Neural cell (in vitro differentiated cells): ENCODE results near the gene FOXJ3. TPM values are rescaled to one million over a fixed set of nuclear protein-coding genes. Genes with fewer than 3 reads are reported as not detected.

Experiments used
- H2AFZ ChIP-seq: fragments of 200-600, 300-800 bp; sonication (generic), shearing (Covaris generic); 2 replicates; pipeline ENCODE4 v1.6.0; 2014; ENCODE audit warnings: low read depth, mild to moderate bottlenecking, antibody characterized with exemption, low read length, moderate library complexity
- H3F3A ChIP-seq: fragments of 200-600 bp; shearing (Covaris generic); 2 replicates; pipeline ENCODE4 v1.6.1; 2016; ENCODE audit warnings: mild to moderate bottlenecking, moderate library complexity, mixed read lengths, antibody characterized with exemption, low read length; ENCODE audit not compliant: insufficient read depth, poor library complexity, severe bottlenecking
- H3K27ac ChIP-seq: fragments of 200-600, 300-800 bp; sonication (generic), shearing (Covaris generic); 2 replicates; pipeline ENCODE4 v1.5.1; 2014; ENCODE audit warnings: mild to moderate bottlenecking, low read length, moderate library complexity
- H3K27me3 ChIP-seq: fragments of 300-800, 200-600 bp; sonication (generic), shearing (Covaris generic); 2 replicates; pipeline ENCODE4 v1.6.0; 2014; ENCODE audit warnings: mild to moderate bottlenecking, low read depth, low read length, moderate library complexity; ENCODE audit not compliant: insufficient read depth
- H3K36me3 ChIP-seq: fragments of 300-800, 200-600 bp; sonication (generic), shearing (Covaris generic); 2 replicates; pipeline ENCODE4 v1.5.1; 2014; ENCODE audit warnings: mild to moderate bottlenecking, antibody characterized with exemption, low read length, moderate library complexity; ENCODE audit not compliant: insufficient read depth
- H3K4me2 ChIP-seq: fragments of 300-800, 200-600 bp; sonication (generic), shearing (Covaris generic); 2 replicates; pipeline ENCODE4 v1.6.0; 2014; ENCODE audit warnings: mild to moderate bottlenecking, low read length
- H3K4me3 ChIP-seq: fragments of 300-800, 200-600 bp; sonication (generic), shearing (Covaris generic); 2 replicates; pipeline ENCODE4 v1.5.1; 2014; ENCODE audit warnings: mild to moderate bottlenecking, low read length, moderate library complexity
- H3K79me2 ChIP-seq: fragments of 200-600 bp; shearing (Covaris generic); replicated peaks from 2 replicates; pipeline ENCODE4 v1.6.0; 2014; ENCODE audit warnings: mild to moderate bottlenecking, low read length, moderate library complexity; ENCODE audit not compliant: insufficient read depth
- H3K9ac ChIP-seq: fragments of 300-800, 200-600 bp; sonication (generic), shearing (Covaris generic); 2 replicates; pipeline ENCODE4 v1.6.1; 2016; ENCODE audit warnings: mild to moderate bottlenecking, low read length, mixed read lengths
- H3K9me2 ChIP-seq: fragments of 200-600 bp; shearing (Covaris generic); 2 replicates; pipeline ENCODE4 v1.6.1; 2016; ENCODE audit warnings: mild to moderate bottlenecking, low read length, mixed read lengths; ENCODE audit not compliant: insufficient read depth
- H3K9me3 ChIP-seq: fragments of 200-600, 300-800 bp; sonication (generic), shearing (Covaris generic); 2 replicates; pipeline ENCODE4 v1.6.1; 2016; ENCODE audit warnings: mild to moderate bottlenecking, mixed run types, low read length, moderate library complexity, mixed read lengths
- H4K20me1 ChIP-seq: fragments of 200-600 bp; shearing (Covaris generic); 2 replicates; pipeline ENCODE4 v1.6.1; 2016; ENCODE audit warnings: mild to moderate bottlenecking, mixed run types; ENCODE audit not compliant: insufficient read depth
- CTCF ChIP-seq: fragments of 450-650 bp; IDR thresholded peaks from 2 replicates; pipeline ENCODE4 v1.5.1; 2014; ENCODE audit warnings: antibody characterized with exemption, mild to moderate bottlenecking, moderate library complexity; ENCODE audit not compliant: poor library complexity, severe bottlenecking
- EP300 ChIP-seq: fragments of 450-650 bp; conservative IDR thresholded peaks from 2 replicates; pipeline ENCODE4 v1.6.1; 2014; ENCODE audit warnings: antibody characterized with exemption, mild to moderate bottlenecking, moderate library complexity; ENCODE audit not compliant: poor library complexity, severe bottlenecking
- EZH2 ChIP-seq: fragments of 200-600, 300-800 bp; shearing (Covaris generic), sonication (generic); IDR thresholded peaks from 2 replicates; pipeline ENCODE4 v1.6.1; 2014; ENCODE audit warnings: antibody characterized with exemption, low read length, borderline replicate concordance, mild to moderate bottlenecking; ENCODE audit not compliant: insufficient read depth, poor library complexity, severe bottlenecking
- MXI1 ChIP-seq: fragments of 450-650 bp; conservative IDR thresholded peaks from 2 replicates; pipeline ENCODE4 v1.6.1; 2014; ENCODE audit warnings: antibody characterized with exemption, mild to moderate bottlenecking; ENCODE audit not compliant: poor library complexity, severe bottlenecking
- POLR2AphosphoS5 ChIP-seq: IDR thresholded peaks from 2 replicates; pipeline ENCODE4 v1.6.1; 2012
- RAD21 ChIP-seq: fragments of 450-650 bp; conservative IDR thresholded peaks from 2 replicates; pipeline ENCODE4 v1.6.1; 2014; ENCODE audit warnings: antibody characterized with exemption, mild to moderate bottlenecking, moderate library complexity
- REST ChIP-seq: IDR thresholded peaks from 2 replicates; pipeline ENCODE4 v1.6.1; 2012; ENCODE audit warnings: borderline replicate concordance
- SMC3 ChIP-seq: fragments of 450-650 bp; conservative IDR thresholded peaks from 2 replicates; pipeline ENCODE4 v1.6.1; 2014; ENCODE audit warnings: antibody characterized with exemption, mild to moderate bottlenecking, moderate library complexity; ENCODE audit not compliant: poor library complexity
- TAF1 ChIP-seq: IDR thresholded peaks from 2 replicates; pipeline ENCODE4 v1.6.1; 2012; ENCODE audit warnings: low read depth
- polyA plus RNA-seq: library from polyadenylated mRNA; depleted of rRNA; stranded (reverse); fragments of >200 nt; gene quantifications from 2 replicates; pipeline ENCODE4 v1.2.3, GENCODE V29; 2014

The FOXJ3 gene
- polyA plus RNA-seq, 1 donor from 2014 or later: 36.0 TPM

- Histone ChIP-seq H3K4me2 (no peak overlapping the region), H4K20me1 (no peaks in the 10 kb centered on the region), H3K27me3 (no peaks in the 10 kb centered on the region), H3K9me2 (no peaks in the 10 kb centered on the region), H3F3A (no peaks in the 10 kb centered on the region), H3K9ac (no peak overlapping the region), H3K4me3 (no peak overlapping the region), H3K9me3 (no peaks in the 10 kb centered on the region), H3K36me3 (no peaks in the 10 kb centered on the region), H3K27ac (no peak overlapping the region), H3K79me2 (no peaks in the 10 kb centered on the region), H2AFZ (no peak overlapping the region)
- TF ChIP-seq EZH2 (no peak), RAD21 (no peak), SMC3 (no peak), EP300 (no peak), MXI1 (no peak), TAF1 (no peak), POLR2AphosphoS5 (no peak), REST (no peak), CTCF (no peak)
These were observed 29.1 kb upstream of the FOXJ3 start for GRCh38 chr1:42364089-42364488.

- no peak overlapping the region for H3K4me2 ChIP-seq
- H3K4me3 ChIP-seq: no peak overlapping the region
- H3F3A ChIP-seq: no peaks in the 10 kb centered on the region
- no peak overlapping the region for H2AFZ ChIP-seq
- H3K79me2 ChIP-seq: no peaks in the 10 kb centered on the region
- no peaks in the 10 kb centered on the region for H3K27me3 ChIP-seq
- H3K36me3 ChIP-seq: no peaks in the 10 kb centered on the region
- H4K20me1 ChIP-seq: no peaks in the 10 kb centered on the region
- H3K9me2 ChIP-seq: no peaks in the 10 kb centered on the region
- TF ChIP-seq MXI1 (no peak), CTCF (no peak), EZH2 (no peak), RAD21 (no peak), SMC3 (no peak)
- H3K9me3 ChIP-seq: no peaks in the 10 kb centered on the region
- no peak overlapping the region for H3K9ac ChIP-seq
- no peak overlapping the region for H3K27ac ChIP-seq
These were observed 24.4 kb upstream of the FOXJ3 start for GRCh38 chr1:42359466-42359865.
